ENCODE results near the gene SLC22A23. TPM values are rescaled to one million over a fixed set of nuclear protein-coding genes. Genes with fewer than 3 reads are reported as not detected.

Gene SLC22A23
- total RNA-seq, 2 donors from 2014 or later, result 85.7 to 89.5 TPM

DNA sequence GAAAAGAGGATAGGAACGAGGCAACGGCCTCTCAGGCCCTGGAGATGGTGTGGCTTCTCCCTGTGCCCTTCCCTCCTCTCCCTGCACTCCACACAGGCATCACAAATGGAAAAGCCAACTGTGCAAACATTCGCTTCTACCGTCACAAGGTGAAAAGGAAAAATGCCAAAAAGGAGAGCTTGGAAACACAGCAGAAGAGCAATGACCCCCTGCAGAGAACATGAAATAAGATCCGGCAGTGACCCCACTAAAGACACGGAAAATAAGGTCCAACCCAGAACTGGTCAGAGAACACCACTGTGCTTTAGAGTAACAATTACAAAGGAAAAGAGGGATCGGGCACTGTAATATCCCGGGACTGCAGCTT is 63.0 kb downstream of the SLC22A23 start:
- no peaks in the 10 kb centered on the region for H3K27me3 ChIP-seq
- no peak overlapping the region for H3K4me3 ChIP-seq
- no peaks in the 10 kb centered on the region for H3K9me3 ChIP-seq
- H3K9ac ChIP-seq (ENCODE audit: low read depth in 2 of 2, low read length in 2 of 2), result no peak overlapping the region
- H3K36me3 ChIP-seq, result no peaks in the 10 kb centered on the region
- DNase-seq, result no peak
- intact Hi-C loops (cut with DNase I), result no loop called here
- no peak overlapping the region for H3K27ac ChIP-seq
- TF ChIP-seq, protein P1, sequence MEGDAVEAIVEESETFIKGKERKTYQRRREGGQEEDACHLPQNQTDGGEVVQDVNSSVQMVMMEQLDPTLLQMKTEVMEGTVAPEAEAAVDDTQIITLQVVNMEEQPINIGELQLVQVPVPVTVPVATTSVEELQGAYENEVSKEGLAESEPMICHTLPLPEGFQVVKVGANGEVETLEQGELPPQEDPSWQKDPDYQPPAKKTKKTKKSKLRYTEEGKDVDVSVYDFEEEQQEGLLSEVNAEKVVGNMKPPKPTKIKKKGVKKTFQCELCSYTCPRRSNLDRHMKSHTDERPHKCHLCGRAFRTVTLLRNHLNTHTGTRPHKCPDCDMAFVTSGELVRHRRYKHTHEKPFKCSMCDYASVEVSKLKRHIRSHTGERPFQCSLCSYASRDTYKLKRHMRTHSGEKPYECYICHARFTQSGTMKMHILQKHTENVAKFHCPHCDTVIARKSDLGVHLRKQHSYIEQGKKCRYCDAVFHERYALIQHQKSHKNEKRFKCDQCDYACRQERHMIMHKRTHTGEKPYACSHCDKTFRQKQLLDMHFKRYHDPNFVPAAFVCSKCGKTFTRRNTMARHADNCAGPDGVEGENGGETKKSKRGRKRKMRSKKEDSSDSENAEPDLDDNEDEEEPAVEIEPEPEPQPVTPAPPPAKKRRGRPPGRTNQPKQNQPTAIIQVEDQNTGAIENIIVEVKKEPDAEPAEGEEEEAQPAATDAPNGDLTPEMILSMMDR (IDR thresholded peaks at IDR 0.05), result no peak
- H3K4me1 ChIP-seq, result peaks cover 11% of the 10 kb centered on the region

DNA sequence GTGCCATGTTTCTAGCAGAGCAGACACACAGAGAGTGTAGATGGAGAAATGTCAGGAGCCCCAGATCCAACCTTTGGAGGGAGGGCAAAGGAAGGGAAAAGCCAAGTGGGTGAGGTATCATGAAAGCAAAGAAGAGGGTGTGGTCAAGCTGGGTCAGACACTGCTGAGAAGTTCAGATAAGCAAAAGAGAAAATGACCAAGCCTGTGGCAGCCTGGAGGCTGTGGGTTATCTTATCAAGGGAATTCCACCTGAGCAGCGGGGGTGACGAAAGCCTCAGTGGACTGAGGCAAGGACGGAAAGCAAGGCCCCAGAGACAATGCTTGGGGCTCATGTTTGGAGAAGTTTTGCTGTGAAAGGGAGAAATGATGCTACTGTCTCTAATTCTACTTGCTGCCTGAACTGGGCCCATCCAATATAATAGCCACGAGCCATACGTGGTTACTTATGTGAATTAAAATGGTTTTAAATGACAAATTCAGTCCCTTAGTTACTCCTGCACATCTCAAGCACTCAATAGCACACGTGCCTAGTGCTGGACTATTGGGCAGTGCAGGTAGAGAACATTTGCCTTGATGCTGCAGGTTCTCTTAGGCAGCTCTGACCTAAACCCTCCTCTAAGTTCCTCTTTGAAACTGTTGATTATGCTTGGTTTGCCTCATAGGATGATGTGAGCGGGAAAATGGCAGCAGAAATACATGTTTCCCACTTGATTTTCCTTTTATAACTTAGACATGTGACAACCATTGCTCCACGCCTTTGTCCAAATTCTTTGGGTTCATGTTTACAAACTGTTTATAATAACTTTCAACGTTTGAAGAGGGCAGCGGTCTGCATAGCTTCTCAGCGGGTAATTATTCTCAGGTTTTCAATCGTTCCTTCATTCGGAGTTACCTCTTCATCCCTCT is 63.7 kb downstream of the SLC22A23 start:
- DNase-seq, result no peak
- Histone ChIP-seq H3K9me3 (no peaks in the 10 kb centered on the region), H3K4me3 (no peak overlapping the region), H3K27me3 (no peaks in the 10 kb centered on the region), H3K9ac (ENCODE audit: low read depth in 2 of 2, low read length in 2 of 2) (no peak overlapping the region), H3K4me1 (peaks cover 11% of the 10 kb centered on the region), H3K27ac (no peak overlapping the region), H3K36me3 (no peaks in the 10 kb centered on the region)
- TF ChIP-seq, protein P1 (IDR thresholded peaks at IDR 0.05), result no peak
- intact Hi-C loops (cut with DNase I), result no loop called here

DNA sequence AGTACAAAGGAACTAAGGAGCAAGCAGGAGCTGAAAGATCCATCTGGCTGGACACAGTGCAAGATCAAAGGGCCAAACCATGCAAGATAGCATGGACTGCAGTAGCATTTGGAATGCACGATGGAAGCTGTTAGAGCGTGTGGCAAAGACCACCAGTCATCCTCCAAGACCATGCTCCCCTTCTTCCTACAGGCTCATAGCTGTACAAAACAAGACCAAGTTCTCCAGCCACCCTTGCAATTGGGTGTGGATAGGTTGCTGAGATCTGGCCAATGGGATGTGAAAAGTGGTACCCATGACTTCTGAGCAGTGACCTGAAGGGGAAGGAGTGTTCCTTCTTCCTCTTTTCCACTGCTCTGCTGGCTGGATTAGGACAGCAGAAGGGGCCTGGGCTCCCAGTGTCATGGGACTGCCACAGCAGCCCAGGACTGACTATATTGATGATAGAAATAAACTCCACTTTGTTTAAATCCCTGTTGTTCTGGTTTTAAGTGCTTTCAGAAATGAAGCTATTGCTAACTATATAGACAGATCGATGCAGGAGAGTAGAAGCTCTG is 64.9 kb downstream of the SLC22A23 start:
- Histone ChIP-seq H3K9me3 (no peaks in the 10 kb centered on the region), H3K27me3 (no peaks in the 10 kb centered on the region), H3K4me3 (no peak overlapping the region), H3K27ac (no peak overlapping the region), H3K9ac (ENCODE audit: low read depth in 2 of 2, low read length in 2 of 2) (no peak overlapping the region), H3K4me1 (peaks cover 11% of the 10 kb centered on the region), H3K36me3 (no peaks in the 10 kb centered on the region)
- TF ChIP-seq, protein P1 (IDR thresholded peaks at IDR 0.05), result no peak
- intact Hi-C loops (cut with DNase I), result no loop called here
- DNase-seq, result no peak

DNA sequence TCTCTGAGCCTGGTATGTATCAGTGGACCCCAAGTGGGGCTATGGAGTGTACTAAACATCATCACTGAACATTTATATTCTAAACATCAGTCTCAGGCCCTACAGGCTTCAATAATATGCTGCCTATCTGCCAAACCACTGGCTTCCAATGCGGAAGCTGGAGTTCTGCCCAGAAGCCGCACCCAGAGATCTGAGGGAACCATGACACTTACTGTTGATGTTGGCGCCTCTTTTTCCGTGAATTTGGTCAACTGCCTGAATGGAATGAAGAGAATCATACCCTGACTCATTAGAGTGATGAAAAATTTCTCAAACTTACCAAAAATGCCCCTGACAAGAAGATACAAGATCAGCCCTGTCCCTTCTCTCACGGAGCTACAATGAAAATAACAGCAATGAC is 66.2 kb downstream of the SLC22A23 start:
- peaks cover 13% of the 10 kb centered on the region for H3K4me1 ChIP-seq
- no peak overlapping the region for H3K4me3 ChIP-seq
- no peaks in the 10 kb centered on the region for H3K27me3 ChIP-seq
- intact Hi-C loops (cut with DNase I), result no loop called here
- no peaks in the 10 kb centered on the region for H3K9me3 ChIP-seq
- TF ChIP-seq, protein P1 (IDR thresholded peaks at IDR 0.05), result no peak
- H3K27ac ChIP-seq, result peak overlapping the region; percentile 60
- H3K9ac ChIP-seq (ENCODE audit: low read depth in 2 of 2, low read length in 2 of 2), result peak overlapping the region in 1 of 2 donors; percentile 70
- DNase-seq, result peak; percentile 93
- H3K36me3 ChIP-seq, result no peaks in the 10 kb centered on the region

DNA sequence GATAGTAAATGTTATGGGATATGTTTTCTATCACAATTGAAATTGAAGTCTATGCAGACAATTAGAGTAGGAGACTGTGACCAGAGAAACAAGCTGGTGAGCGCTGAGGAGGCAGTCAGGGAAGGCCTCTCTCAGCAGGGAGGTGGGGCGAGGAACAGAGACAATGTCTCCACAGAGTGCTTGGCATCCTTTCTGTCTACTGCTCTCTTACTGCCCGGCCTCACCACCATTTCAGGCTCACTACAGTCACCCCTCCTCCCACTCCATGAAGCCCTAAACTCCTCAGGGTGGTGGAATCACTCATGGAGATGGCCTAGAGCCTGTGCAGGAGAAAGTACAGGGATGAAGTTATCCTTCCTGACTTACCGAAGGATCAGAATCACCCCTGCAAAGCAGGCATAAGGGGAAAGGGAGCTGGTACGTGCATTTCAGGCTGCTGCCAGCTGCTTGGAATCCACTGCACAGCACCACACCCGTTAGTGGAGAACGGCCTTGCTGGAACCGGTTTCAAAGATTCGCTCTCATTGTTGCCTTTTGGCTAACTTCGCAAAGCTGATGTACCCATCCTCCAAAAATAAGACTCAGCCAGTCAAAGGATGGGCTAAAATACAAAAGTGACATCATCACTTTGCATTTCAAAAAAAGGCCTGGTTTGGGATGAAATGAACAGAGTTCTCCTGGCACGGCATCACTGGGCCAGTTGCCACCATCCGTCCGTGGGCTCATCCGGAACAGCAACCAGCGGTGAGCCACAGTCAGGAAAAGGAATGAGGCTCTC is 67.3 kb downstream of the SLC22A23 start:
- H3K27ac ChIP-seq, result no peak overlapping the region
- H3K9me3 ChIP-seq, result no peaks in the 10 kb centered on the region
- no peaks in the 10 kb centered on the region for H3K36me3 ChIP-seq
- no peak for DNase-seq
- peak overlapping the region in 1 of 2 donors; percentile 70 for H3K9ac ChIP-seq (ENCODE audit: low read depth in 2 of 2, low read length in 2 of 2)
- H3K4me1 ChIP-seq, result peaks cover 15% of the 10 kb centered on the region
- intact Hi-C loops (cut with DNase I), result no loop called here
- H3K27me3 ChIP-seq, result no peaks in the 10 kb centered on the region
- no peak overlapping the region for H3K4me3 ChIP-seq
- TF ChIP-seq, protein P1 (IDR thresholded peaks at IDR 0.05), result no peak

Measured in colonic mucosa (tissue), 4 donors.